ENCODE measurements around the gene SCN8A.

Gene SCN8A

DNA sequence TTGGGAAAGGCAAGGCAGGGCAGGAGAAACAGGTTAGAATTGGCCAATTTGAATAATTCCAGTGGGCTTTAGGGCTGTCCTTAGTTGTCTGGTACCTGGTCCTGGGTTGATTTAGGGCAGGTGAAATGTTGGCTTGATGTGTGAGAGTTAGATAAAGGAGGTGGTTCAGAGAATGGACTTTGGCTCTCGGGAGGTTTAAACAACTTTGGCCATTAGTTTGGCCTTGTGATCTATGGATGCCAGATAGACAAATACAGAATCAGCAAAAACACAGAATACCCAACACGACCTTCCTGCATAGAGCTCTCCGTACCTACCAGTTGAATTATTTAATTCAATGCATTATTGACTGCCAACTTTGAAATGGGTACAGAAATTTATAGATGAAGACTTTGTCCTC, 35.1 kb downstream of the SCN8A start:
- H4K20me1 ChIP-seq (ENCODE audit: insufficient read depth) = no peaks in the 10 kb centered on the region
- no peaks in the 10 kb centered on the region for H3K79me2 ChIP-seq (ENCODE audit: insufficient read depth, low read depth)
- H3K4me2 ChIP-seq = no peak overlapping the region
- no peak overlapping the region for H3K27ac ChIP-seq
- H3K9ac ChIP-seq = no peak overlapping the region
- H3K4me1 ChIP-seq (ENCODE audit: low read depth, poor library complexity, severe bottlenecking) = no peaks in the 10 kb centered on the region
- H3K36me3 ChIP-seq (ENCODE audit: insufficient read depth) = no peaks in the 10 kb centered on the region
- TF ChIP-seq, protein P1, sequence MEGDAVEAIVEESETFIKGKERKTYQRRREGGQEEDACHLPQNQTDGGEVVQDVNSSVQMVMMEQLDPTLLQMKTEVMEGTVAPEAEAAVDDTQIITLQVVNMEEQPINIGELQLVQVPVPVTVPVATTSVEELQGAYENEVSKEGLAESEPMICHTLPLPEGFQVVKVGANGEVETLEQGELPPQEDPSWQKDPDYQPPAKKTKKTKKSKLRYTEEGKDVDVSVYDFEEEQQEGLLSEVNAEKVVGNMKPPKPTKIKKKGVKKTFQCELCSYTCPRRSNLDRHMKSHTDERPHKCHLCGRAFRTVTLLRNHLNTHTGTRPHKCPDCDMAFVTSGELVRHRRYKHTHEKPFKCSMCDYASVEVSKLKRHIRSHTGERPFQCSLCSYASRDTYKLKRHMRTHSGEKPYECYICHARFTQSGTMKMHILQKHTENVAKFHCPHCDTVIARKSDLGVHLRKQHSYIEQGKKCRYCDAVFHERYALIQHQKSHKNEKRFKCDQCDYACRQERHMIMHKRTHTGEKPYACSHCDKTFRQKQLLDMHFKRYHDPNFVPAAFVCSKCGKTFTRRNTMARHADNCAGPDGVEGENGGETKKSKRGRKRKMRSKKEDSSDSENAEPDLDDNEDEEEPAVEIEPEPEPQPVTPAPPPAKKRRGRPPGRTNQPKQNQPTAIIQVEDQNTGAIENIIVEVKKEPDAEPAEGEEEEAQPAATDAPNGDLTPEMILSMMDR (conservative IDR thresholded peaks at IDR 0.05; ENCODE audit: low read depth, low read length) = no peak
- H2AFZ ChIP-seq (ENCODE audit: low read depth) = no peak overlapping the region
- no peak overlapping the region for H3K4me3 ChIP-seq (IDR thresholded peaks at IDR 0.05; ENCODE audit: insufficient read depth, low read depth, low read length)
- H3K27me3 ChIP-seq (ENCODE audit: insufficient read depth, low read depth) = no peaks in the 10 kb centered on the region

DNA sequence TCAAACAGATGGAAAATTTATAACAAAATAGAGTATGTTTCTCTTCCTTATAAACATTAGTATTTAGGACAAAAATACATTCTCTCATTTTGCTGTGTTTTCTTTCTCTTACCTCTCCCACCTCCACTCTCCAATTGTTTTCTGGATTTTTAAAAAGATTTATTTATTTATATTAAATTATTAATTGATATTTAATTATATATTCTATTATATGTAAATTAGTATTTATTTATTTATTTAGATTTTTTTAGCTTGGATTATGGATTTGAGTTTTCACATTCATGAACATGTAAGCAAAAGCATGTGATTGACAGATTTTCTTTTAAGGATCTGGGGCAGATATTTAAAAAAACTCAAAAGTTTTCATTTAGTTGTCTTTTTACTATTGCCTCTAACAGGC, 35.6 kb downstream of the SCN8A start:
- Histone ChIP-seq H2AFZ (ENCODE audit: low read depth) (no peak overlapping the region), H3K4me3 (IDR thresholded peaks at IDR 0.05; ENCODE audit: insufficient read depth, low read depth, low read length) (no peak overlapping the region), H3K9ac (no peak overlapping the region), H4K20me1 (ENCODE audit: insufficient read depth) (no peaks in the 10 kb centered on the region), H3K4me1 (ENCODE audit: low read depth, poor library complexity, severe bottlenecking) (no peaks in the 10 kb centered on the region), H3K79me2 (ENCODE audit: insufficient read depth, low read depth) (no peaks in the 10 kb centered on the region), H3K36me3 (ENCODE audit: insufficient read depth) (no peaks in the 10 kb centered on the region), H3K27ac (no peak overlapping the region), H3K27me3 (ENCODE audit: insufficient read depth, low read depth) (no peaks in the 10 kb centered on the region), H3K4me2 (no peak overlapping the region)
- TF ChIP-seq, protein P1 (conservative IDR thresholded peaks at IDR 0.05; ENCODE audit: low read depth, low read length) = no peak

DNA sequence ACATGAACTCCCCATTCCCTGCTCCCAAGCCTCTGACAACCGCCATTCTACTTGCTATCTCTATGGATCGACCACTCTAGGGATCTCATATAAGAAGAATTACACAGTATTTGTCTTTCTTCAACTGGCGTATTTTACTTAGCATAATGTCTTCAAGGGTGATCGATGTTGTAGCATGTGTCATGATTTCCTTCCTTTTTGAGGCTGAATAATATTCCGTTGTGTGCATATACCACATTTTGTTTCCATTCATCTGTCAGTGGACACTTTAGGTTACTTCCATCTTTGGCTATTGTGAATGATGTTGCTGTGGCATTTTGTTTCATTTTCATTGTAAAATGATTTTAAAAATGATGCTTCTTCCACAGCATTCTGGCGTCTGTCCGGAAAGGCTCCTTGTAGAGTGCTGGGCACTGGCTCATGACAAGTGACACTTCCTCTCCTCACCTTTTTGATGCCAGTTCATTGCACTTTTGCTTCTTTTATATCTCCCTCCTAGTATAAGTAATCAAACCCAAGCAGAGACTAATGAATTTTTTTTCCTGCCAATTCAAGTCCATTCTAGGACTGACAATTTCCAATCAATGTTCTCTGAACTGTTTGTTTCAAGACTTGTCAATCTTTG, 39.3 kb downstream of the SCN8A start:
- Histone ChIP-seq H3K27me3 (ENCODE audit: insufficient read depth, low read depth) (no peaks in the 10 kb centered on the region), H3K4me2 (no peak overlapping the region), H3K9ac (no peak overlapping the region), H3K4me1 (ENCODE audit: low read depth, poor library complexity, severe bottlenecking) (no peaks in the 10 kb centered on the region), H4K20me1 (ENCODE audit: insufficient read depth) (no peaks in the 10 kb centered on the region), H2AFZ (ENCODE audit: low read depth) (no peak overlapping the region), H3K4me3 (IDR thresholded peaks at IDR 0.05; ENCODE audit: insufficient read depth, low read depth, low read length) (no peak overlapping the region), H3K36me3 (ENCODE audit: insufficient read depth) (no peaks in the 10 kb centered on the region), H3K27ac (no peak overlapping the region), H3K79me2 (ENCODE audit: insufficient read depth, low read depth) (no peaks in the 10 kb centered on the region)
- TF ChIP-seq, protein P1 (conservative IDR thresholded peaks at IDR 0.05; ENCODE audit: low read depth, low read length) = no peak

DNA sequence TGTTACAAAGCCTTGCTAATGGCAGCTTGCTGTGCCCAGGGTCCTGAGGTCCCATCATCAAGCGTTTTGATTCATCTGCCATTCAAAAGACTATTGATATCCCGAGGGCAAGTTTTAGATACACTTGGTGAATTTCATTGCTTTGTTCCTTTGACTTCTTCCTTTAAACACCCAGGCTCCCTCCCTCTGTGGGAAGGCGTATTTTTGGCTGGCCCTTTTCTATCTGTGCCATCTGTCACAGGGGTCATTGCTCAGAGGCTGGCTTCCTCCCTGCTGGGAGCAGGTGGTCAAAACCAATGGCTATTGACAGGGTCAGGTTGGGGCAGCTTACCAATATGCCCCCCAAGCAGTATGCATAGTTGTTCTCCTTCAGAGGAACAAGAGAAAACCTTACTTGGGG, 40.0 kb downstream of the SCN8A start:
- Histone ChIP-seq H3K27ac (no peak overlapping the region), H3K36me3 (ENCODE audit: insufficient read depth) (no peaks in the 10 kb centered on the region), H3K4me2 (no peak overlapping the region), H3K4me1 (ENCODE audit: low read depth, poor library complexity, severe bottlenecking) (no peaks in the 10 kb centered on the region), H3K9ac (no peak overlapping the region), H3K79me2 (ENCODE audit: insufficient read depth, low read depth) (no peaks in the 10 kb centered on the region), H3K27me3 (ENCODE audit: insufficient read depth, low read depth) (no peaks in the 10 kb centered on the region), H4K20me1 (ENCODE audit: insufficient read depth) (no peaks in the 10 kb centered on the region), H2AFZ (ENCODE audit: low read depth) (no peak overlapping the region), H3K4me3 (IDR thresholded peaks at IDR 0.05; ENCODE audit: insufficient read depth, low read depth, low read length) (no peak overlapping the region)
- TF ChIP-seq, protein P1 (conservative IDR thresholded peaks at IDR 0.05; ENCODE audit: low read depth, low read length) = no peak
